ENCODE data around the gene ODAM.
"Not testable (repeated sequence)": the region's sequence is repeated elsewhere in the genome, so short reads cannot be mapped to it uniquely, and the experiment has no call there.

ODAM gene

DNA sequence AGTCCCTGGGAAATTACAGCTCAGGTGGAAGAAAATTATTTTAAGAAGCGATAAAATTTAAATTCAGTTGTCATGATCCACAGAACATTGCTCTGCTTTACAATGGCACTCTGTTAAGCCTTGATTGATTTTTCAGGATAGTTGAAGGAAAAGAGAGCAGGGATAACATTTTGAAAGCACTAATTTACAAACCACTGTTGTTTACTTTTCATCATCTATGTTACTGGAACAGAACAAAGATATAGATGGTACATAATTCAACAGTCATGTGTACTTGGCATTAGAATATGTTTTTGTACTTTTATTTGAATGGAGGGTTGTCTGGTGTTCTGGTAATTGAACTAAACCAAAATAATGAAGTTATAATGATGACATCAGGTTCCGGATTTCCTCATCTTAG is 2.6 kb upstream of the ODAM start:
- no peak overlapping the region for H3K9ac ChIP-seq
- H3K27me3 ChIP-seq (ENCODE audit: control insufficient read depth, insufficient read depth, low read length) = no peaks in the 10 kb centered on the region
- TF ChIP-seq, protein P1, sequence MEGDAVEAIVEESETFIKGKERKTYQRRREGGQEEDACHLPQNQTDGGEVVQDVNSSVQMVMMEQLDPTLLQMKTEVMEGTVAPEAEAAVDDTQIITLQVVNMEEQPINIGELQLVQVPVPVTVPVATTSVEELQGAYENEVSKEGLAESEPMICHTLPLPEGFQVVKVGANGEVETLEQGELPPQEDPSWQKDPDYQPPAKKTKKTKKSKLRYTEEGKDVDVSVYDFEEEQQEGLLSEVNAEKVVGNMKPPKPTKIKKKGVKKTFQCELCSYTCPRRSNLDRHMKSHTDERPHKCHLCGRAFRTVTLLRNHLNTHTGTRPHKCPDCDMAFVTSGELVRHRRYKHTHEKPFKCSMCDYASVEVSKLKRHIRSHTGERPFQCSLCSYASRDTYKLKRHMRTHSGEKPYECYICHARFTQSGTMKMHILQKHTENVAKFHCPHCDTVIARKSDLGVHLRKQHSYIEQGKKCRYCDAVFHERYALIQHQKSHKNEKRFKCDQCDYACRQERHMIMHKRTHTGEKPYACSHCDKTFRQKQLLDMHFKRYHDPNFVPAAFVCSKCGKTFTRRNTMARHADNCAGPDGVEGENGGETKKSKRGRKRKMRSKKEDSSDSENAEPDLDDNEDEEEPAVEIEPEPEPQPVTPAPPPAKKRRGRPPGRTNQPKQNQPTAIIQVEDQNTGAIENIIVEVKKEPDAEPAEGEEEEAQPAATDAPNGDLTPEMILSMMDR (IDR thresholded peaks at IDR 0.05) = no peak
- no peak overlapping the region for H3K27ac ChIP-seq
- peaks cover 1% of the 10 kb centered on the region for H3K4me1 ChIP-seq
- no peak overlapping the region for H3K4me3 ChIP-seq (ENCODE audit: low read depth, low read length)
- no peaks in the 10 kb centered on the region for H3K79me2 ChIP-seq
- H2AFZ ChIP-seq = no peak overlapping the region
- H3K9me3 ChIP-seq (ENCODE audit: control insufficient read depth, low read length) = no peaks in the 10 kb centered on the region
- no peaks in the 10 kb centered on the region for H3K36me3 ChIP-seq (ENCODE audit: control insufficient read depth, insufficient read depth, low read length)
- no peak overlapping the region for H3K4me2 ChIP-seq (ENCODE audit: low read length)

DNA sequence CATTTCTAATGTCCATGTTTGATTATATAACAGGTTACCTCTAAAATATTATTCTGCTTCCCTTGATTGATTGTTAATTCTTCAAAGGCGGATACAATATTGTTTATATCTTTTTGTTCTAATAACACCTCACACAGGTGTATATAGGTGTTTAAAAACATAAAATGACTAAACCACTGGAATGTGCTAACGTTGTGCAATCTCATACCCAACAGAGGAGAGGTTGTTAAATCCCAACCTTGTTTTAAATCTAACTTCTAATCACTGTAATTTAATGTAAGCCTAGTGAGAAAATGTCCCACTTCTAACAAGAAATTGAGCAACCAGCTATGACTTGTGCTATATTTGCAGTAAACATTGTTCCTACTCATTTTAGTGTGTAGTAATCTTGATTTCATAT is 1.3 kb downstream of the ODAM start:
- TF ChIP-seq, protein P1 (IDR thresholded peaks at IDR 0.05) = no peak
- Histone ChIP-seq H3K27ac (no peak overlapping the region), H3K79me2 (no peaks in the 10 kb centered on the region), H3K4me1 (peaks cover 5% of the 10 kb centered on the region), H3K27me3 (ENCODE audit: control insufficient read depth, insufficient read depth, low read length) (no peaks in the 10 kb centered on the region), H3K36me3 (ENCODE audit: control insufficient read depth, insufficient read depth, low read length) (no peaks in the 10 kb centered on the region), H3K4me3 (ENCODE audit: low read depth, low read length) (no peak overlapping the region), H3K9ac (no peak overlapping the region), H3K4me2 (ENCODE audit: low read length) (no peak overlapping the region), H3K9me3 (ENCODE audit: control insufficient read depth, low read length) (no peaks in the 10 kb centered on the region), H2AFZ (no peak overlapping the region)

DNA sequence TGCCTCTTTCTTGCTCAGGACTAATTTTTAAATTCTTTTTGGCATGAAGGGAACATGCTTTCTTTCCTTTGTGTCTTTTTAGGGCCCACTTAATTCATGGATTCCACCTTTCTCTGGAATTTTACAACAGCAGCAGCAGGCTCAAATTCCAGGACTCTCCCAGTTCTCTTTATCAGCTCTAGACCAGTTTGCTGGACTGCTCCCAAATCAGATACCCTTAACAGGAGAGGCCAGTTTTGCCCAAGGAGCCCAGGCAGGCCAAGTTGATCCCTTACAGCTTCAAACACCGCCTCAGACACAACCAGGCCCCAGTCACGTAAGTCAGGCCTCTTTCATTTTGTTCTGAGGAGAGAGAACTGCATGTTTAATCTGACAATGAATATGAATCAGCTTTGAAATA is 2.3 kb downstream of the ODAM start:
- H3K4me2 ChIP-seq (ENCODE audit: low read length) = peak overlapping the region; percentile 18
- no peak overlapping the region for H3K9ac ChIP-seq
- H3K79me2 ChIP-seq = no peaks in the 10 kb centered on the region
- H3K27me3 ChIP-seq (ENCODE audit: control insufficient read depth, insufficient read depth, low read length) = no peaks in the 10 kb centered on the region
- H3K4me3 ChIP-seq (ENCODE audit: low read depth, low read length) = peak overlapping the region; percentile 6
- H3K36me3 ChIP-seq (ENCODE audit: control insufficient read depth, insufficient read depth, low read length) = no peaks in the 10 kb centered on the region
- H2AFZ ChIP-seq = peak overlapping the region; percentile 48
- TF ChIP-seq, protein P1 (IDR thresholded peaks at IDR 0.05) = no peak
- no peaks in the 10 kb centered on the region for H3K9me3 ChIP-seq (ENCODE audit: control insufficient read depth, low read length)
- H3K27ac ChIP-seq = peak overlapping the region; percentile 63
- H3K4me1 ChIP-seq = peaks cover 5% of the 10 kb centered on the region

- no peaks in the 10 kb centered on the region for H3K27me3 ChIP-seq (ENCODE audit: control insufficient read depth, insufficient read depth, low read length)
- H3K79me2 ChIP-seq = no peaks in the 10 kb centered on the region
- peaks cover 2% of the 10 kb centered on the region for H3K4me1 ChIP-seq
- no peaks in the 10 kb centered on the region for H3K9me3 ChIP-seq (ENCODE audit: control insufficient read depth, low read length)
- H3K36me3 ChIP-seq (ENCODE audit: control insufficient read depth, insufficient read depth, low read length) = no peaks in the 10 kb centered on the region
- H3K27ac ChIP-seq = no peak overlapping the region
- no peak overlapping the region for H3K9ac ChIP-seq
- H3K4me3 ChIP-seq (ENCODE audit: low read depth, low read length) = no peak overlapping the region
- H3K4me2 ChIP-seq (ENCODE audit: low read length) = no peak overlapping the region
- TF ChIP-seq, protein P1 (IDR thresholded peaks at IDR 0.05) = no peak
- H2AFZ ChIP-seq = no peak overlapping the region
These were observed 8.1 kb downstream of the ODAM start for GRCh38 chr4:70203601-70204000.

DNA sequence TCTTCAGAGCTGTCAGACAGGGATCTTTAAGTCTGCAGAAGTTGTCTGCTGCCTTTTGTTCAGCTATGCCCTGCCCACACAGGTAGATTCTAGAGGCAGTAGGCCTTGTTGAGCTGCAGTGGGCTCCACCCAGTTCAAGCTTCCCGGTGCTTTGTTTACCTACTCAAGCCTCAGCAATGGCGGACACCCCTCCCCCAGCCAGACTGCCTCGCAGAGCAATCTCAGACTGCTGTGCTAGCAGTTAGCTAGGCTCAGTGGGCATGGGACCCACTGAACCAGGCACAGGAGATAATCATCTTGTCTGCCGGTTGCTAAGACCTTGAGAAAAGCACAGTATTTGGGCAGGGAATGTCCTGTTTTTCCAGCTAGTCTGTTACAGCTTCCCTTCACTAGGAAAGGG is 17.2 kb downstream of the ODAM start:
- H2AFZ ChIP-seq = peak overlapping the region; percentile 33
- not testable (repeated sequence) for H3K9me3 ChIP-seq (ENCODE audit: control insufficient read depth, low read length); H3K27me3 ChIP-seq (ENCODE audit: control insufficient read depth, insufficient read depth, low read length); H3K36me3 ChIP-seq (ENCODE audit: control insufficient read depth, insufficient read depth, low read length); H3K4me1 ChIP-seq; H3K4me3 ChIP-seq (ENCODE audit: low read depth, low read length); H3K4me2 ChIP-seq (ENCODE audit: low read length); H3K27ac ChIP-seq; H3K9ac ChIP-seq; H3K79me2 ChIP-seq

GRCh38 chr4:70216109-70216508 is 20.6 kb downstream of the ODAM start:
- H3K9me3 ChIP-seq (ENCODE audit: control insufficient read depth, low read length); H3K79me2 ChIP-seq; H3K4me3 ChIP-seq (ENCODE audit: low read depth, low read length); H3K9ac ChIP-seq; H2AFZ ChIP-seq; H3K4me1 ChIP-seq; H3K36me3 ChIP-seq (ENCODE audit: control insufficient read depth, insufficient read depth, low read length); H3K4me2 ChIP-seq (ENCODE audit: low read length); H3K27me3 ChIP-seq (ENCODE audit: control insufficient read depth, insufficient read depth, low read length); H3K27ac ChIP-seq: not testable (repeated sequence)

DNA sequence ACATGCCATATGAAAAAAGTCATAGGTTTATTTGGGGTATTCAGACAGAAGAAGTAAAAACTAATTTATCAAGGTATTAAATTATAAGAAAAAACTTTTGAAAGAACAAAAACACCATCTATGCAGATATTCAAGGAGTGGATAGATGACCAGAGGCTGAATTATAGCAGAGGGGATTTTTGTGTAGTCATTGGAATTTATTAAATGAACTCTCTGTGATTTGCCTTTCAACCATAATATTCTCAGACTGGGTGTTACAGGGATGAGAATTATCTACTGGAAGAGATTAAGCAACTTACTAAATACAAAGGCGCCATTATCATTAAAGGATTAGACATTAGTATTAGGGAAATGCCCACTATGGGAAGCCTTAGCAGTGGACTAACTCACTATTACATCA is 21.0 kb downstream of the ODAM start:
- not testable (repeated sequence) for H2AFZ ChIP-seq; H3K27me3 ChIP-seq (ENCODE audit: control insufficient read depth, insufficient read depth, low read length); H3K27ac ChIP-seq; H3K4me1 ChIP-seq; H3K9ac ChIP-seq; H3K4me3 ChIP-seq (ENCODE audit: low read depth, low read length); H3K36me3 ChIP-seq (ENCODE audit: control insufficient read depth, insufficient read depth, low read length); H3K9me3 ChIP-seq (ENCODE audit: control insufficient read depth, low read length); H3K4me2 ChIP-seq (ENCODE audit: low read length); H3K79me2 ChIP-seq

DNA sequence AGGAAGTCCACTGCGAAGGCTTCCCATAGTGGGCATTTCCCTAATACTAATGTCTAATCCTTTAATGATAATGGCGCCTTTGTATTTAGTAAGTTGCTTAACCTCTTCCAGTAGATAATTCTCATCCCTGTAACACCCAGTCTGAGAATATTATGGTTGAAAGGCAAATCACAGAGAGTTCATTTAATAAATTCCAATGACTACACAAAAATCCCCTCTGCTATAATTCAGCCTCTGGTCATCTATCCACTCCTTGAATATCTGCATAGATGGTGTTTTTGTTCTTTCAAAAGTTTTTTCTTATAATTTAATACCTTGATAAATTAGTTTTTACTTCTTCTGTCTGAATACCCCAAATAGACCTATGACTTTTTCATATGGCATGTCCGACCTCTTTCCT is 25.9 kb downstream of the ODAM start:
- not testable (repeated sequence) for H3K27ac ChIP-seq; H3K9me3 ChIP-seq (ENCODE audit: control insufficient read depth, low read length); H3K4me2 ChIP-seq (ENCODE audit: low read length); H3K36me3 ChIP-seq (ENCODE audit: control insufficient read depth, insufficient read depth, low read length); H3K4me3 ChIP-seq (ENCODE audit: low read depth, low read length); H3K27me3 ChIP-seq (ENCODE audit: control insufficient read depth, insufficient read depth, low read length); H3K79me2 ChIP-seq; H3K4me1 ChIP-seq; H3K9ac ChIP-seq; H2AFZ ChIP-seq
